Left ventricle myocardium inferior (tissue), 1 donor: ENCODE data around the gene FNDC3B. TPM values are rescaled to one million over a fixed set of nuclear protein-coding genes. Genes with fewer than 3 reads are reported as not detected.
A peak's percentile ranks its signal among the peaks of the same experiment; 100 is the strongest.

Experiments
- DNase-seq: peaks from one replicate; pipeline ENCODE4 v3.0.0-alpha.2; 2020
- H3K27ac ChIP-seq: fragments of 200-600 bp; replicated peaks from 2 replicates; pipeline ENCODE4 v1.8.0; 2021
- H3K27me3 ChIP-seq: fragments of 200-600 bp; 2 replicates; pipeline ENCODE4 v1.8.0; 2021; ENCODE audit warnings: low read depth
- H3K36me3 ChIP-seq: fragments of 200-600 bp; 2 replicates; pipeline ENCODE4 v1.8.0; 2021
- H3K4me1 ChIP-seq: fragments of 200-600 bp; 2 replicates; pipeline ENCODE4 v1.8.0; 2021
- H3K4me3 ChIP-seq: fragments of 200-600 bp; 2 replicates; pipeline ENCODE4 v1.8.0; 2021; ENCODE audit warnings: mild to moderate bottlenecking, moderate library complexity
- H3K9me3 ChIP-seq: fragments of 200-600 bp; replicated peaks from 2 replicates; pipeline ENCODE4 v1.8.0; 2021
- CTCF ChIP-seq: fragments of 200-600 bp; IDR thresholded peaks from 2 replicates; pipeline ENCODE4 v1.8.0; 2021; ENCODE audit warnings: antibody characterized with exemption, mild to moderate bottlenecking, borderline replicate concordance
- intact Hi-C: fragments of 100-400 bp; cut with micrococcal nuclease; formaldehyde crosslinking; loops from one replicate; pipeline ENCODE4 v1.11.0; 2022
- total RNA-seq: library from RNA; stranded (reverse); fragmentation: NEBNext Ultra II Directional; extraction: Animal tissue kit (Norgen Biotek cat#: 25700); gene quantifications from one replicate; pipeline ENCODE4 v1.2.1, GENCODE V29; 2021
- donor health status: DM: no; HTN: yes; CAD: no; lungs with severe emphysema.

FNDC3B gene
- total RNA-seq, 1 donor from 2014 or later = 75.7 TPM

DNA sequence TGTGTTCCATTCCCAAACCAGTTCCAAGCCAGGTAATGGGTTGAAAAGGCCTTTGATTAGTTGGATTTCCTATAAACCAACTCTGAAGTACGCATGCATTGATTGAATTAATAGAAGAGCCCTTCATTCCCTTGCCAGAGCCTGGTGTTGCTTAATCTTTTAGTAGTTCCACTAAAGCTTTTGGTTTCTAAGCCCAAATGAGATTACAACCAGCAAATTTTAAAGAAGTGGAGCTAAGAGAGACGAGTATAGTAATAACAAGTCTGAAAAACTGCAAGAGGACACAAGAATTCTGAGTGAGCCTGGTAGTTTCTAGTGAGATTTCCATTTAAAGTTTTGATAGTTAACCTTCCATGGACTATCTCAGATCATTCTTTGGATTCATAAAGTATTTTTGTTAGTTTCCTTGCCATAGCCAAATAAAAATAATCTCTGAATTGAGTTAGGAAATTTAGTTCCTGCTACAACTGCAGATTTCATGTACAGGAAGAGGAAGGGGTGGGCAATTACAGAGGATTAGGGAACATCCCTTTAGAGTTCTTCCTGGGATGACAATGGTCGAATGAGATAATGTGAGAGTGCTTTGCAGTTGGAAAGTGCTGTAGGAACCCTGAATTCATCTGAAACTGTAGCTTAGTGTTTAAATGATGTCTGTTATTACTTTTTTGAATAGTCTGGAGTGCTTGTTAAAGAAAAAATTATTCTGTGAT is 136.8 kb downstream of the FNDC3B start:
- no peaks in the 10 kb centered on the region for H3K27me3 ChIP-seq
- DNase-seq = no peak
- intact Hi-C loops = no loop called here
- no peaks in the 10 kb centered on the region for H3K9me3 ChIP-seq
- no peak overlapping the region for H3K4me3 ChIP-seq
- TF ChIP-seq CTCF = no peak
- H3K4me1 ChIP-seq = peaks cover 81% of the 10 kb centered on the region
- H3K36me3 ChIP-seq = no peaks in the 10 kb centered on the region
- H3K27ac ChIP-seq = peak overlapping the region; percentile 62

- no peak for TF ChIP-seq CTCF
- Histone ChIP-seq H3K27ac (peak overlapping the region; percentile 62), H3K9me3 (no peaks in the 10 kb centered on the region), H3K36me3 (no peaks in the 10 kb centered on the region), H3K4me3 (no peak overlapping the region), H3K4me1 (peaks cover 81% of the 10 kb centered on the region), H3K27me3 (no peaks in the 10 kb centered on the region)
- DNase-seq = no peak
- intact Hi-C loops = no loop called here
Observed at GRCh38 chr3:172177046-172177445, 137.7 kb downstream of the FNDC3B start.

DNA sequence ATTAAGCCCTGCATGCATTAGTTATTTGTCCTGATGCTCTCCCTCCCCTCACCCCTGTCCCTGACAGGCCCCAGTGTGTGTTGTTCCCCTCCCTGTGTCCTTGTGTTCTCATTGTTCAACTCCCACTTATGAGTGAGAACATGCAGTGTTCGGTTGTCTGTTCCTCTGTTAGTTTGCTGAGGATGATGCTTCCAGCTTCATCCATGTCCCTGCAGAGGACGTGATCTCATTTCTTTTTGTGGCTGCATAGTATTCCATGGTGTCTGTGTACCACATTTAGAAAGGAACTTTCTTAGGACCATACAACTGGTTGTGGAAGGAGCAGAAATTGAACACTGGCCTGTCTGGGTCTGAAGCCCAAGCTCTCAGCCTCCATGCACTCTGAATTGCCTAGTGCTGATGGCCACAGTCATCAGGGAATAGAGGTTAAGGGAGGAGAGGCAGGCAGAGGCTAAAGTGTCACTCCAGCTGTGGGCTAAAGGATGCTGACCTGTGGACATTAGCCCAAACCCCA is 138.5 kb downstream of the FNDC3B start:
- H3K27ac ChIP-seq = no peak overlapping the region
- H3K27me3 ChIP-seq = no peaks in the 10 kb centered on the region
- DNase-seq = no peak
- H3K4me1 ChIP-seq = peaks cover 81% of the 10 kb centered on the region
- H3K36me3 ChIP-seq = no peaks in the 10 kb centered on the region
- TF ChIP-seq CTCF = no peak
- no peaks in the 10 kb centered on the region for H3K9me3 ChIP-seq
- H3K4me3 ChIP-seq = no peak overlapping the region
- intact Hi-C loops = no loop called here

- H3K4me1 ChIP-seq = peaks cover 83% of the 10 kb centered on the region
- intact Hi-C loops = no loop called here
- no peak for TF ChIP-seq CTCF
Observed at GRCh38 chr3:172179680-172180399, 140.5 kb downstream of the FNDC3B start.

DNA sequence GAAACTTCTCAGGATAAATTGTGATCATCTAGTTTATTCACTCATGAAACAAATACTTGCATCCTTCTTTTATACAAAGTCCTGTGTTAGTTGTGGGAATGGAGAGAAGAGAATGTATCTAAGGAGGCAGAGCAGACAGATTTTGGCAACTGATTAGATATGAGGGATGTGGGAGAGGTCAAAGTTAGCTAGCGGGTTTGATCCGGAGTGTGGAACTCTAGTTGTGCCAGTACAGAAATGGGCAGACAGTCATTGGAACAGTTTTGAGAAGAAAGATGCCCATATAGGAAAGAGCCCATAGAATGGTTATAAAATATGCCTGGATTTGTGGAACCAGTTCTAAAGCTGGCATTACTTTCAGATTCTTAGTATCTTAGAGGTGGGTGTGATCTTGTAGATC is 141.1 kb downstream of the FNDC3B start:
- H3K27me3 ChIP-seq = no peaks in the 10 kb centered on the region
- peaks cover 83% of the 10 kb centered on the region for H3K4me1 ChIP-seq
- TF ChIP-seq CTCF = no peak
- no peak for DNase-seq
- intact Hi-C loops = no loop called here
- no peaks in the 10 kb centered on the region for H3K36me3 ChIP-seq
- no peaks in the 10 kb centered on the region for H3K9me3 ChIP-seq
- no peak overlapping the region for H3K4me3 ChIP-seq
- no peak overlapping the region for H3K27ac ChIP-seq

More at GRCh38 chr3:172179680-172180399, 140.5 kb downstream of the FNDC3B start:
- Histone ChIP-seq H3K4me3 (no peak overlapping the region), H3K9me3 (no peaks in the 10 kb centered on the region), H3K27me3 (no peaks in the 10 kb centered on the region), H3K27ac (no peak overlapping the region), H3K36me3 (no peaks in the 10 kb centered on the region)
- DNase-seq = no peak
